KMS-11 (cell line): Measurements from ENCODE around the gene SLC26A8.
"Not testable (repeated sequence)": the region's sequence is repeated elsewhere in the genome, so short reads cannot be mapped to it uniquely, and the experiment has no call there.

Experiments used
- H2AFZ ChIP-seq: fragments of 200-600 bp; sonication (generic); 2 replicates; pipeline ENCODE4 v1.6.1; 2016; ENCODE audit warnings: antibody characterized with exemption, mixed run types, low read depth
- H3K27ac ChIP-seq: fragments of 200-600 bp; sonication (generic); 2 replicates; pipeline ENCODE4 v1.6.1; 2016; ENCODE audit warnings: mild to moderate bottlenecking, mixed run types
- H3K27me3 ChIP-seq: fragments of 200-600 bp; sonication (generic); 2 replicates; pipeline ENCODE4 v1.6.1; 2017; ENCODE audit warnings: mild to moderate bottlenecking, low read depth, mixed run types, moderate library complexity; ENCODE audit not compliant: insufficient read depth
- H3K36me3 ChIP-seq: fragments of 200-600 bp; sonication (generic); 2 replicates; pipeline ENCODE4 v1.6.1; 2017; ENCODE audit warnings: mild to moderate bottlenecking, mixed run types; ENCODE audit not compliant: insufficient read depth
- H3K4me1 ChIP-seq: fragments of 200-600 bp; sonication (generic); 2 replicates; pipeline ENCODE4 v1.6.1; 2016; ENCODE audit warnings: mild to moderate bottlenecking, low read depth, mixed run types; ENCODE audit not compliant: poor library complexity, severe bottlenecking
- H3K4me2 ChIP-seq: fragments of 200-600 bp; sonication (generic); 2 replicates; pipeline ENCODE4 v1.7.0; 2016; ENCODE audit warnings: mild to moderate bottlenecking, mixed run types
- H3K4me3 ChIP-seq: fragments of 200-600 bp; sonication (generic); IDR thresholded peaks from 2 replicates; pipeline ENCODE4 v1.6.1; 2017; ENCODE audit warnings: low read depth, low read length, mixed read lengths; ENCODE audit not compliant: insufficient read depth
- H3K79me2 ChIP-seq: fragments of 200-600 bp; sonication (generic); 2 replicates; pipeline ENCODE4 v1.6.1; 2016; ENCODE audit warnings: low read depth, mixed run types; ENCODE audit not compliant: insufficient read depth
- H3K9ac ChIP-seq: fragments of 200-600 bp; sonication (generic); 2 replicates; pipeline ENCODE4 v1.6.1; 2016; ENCODE audit warnings: mild to moderate bottlenecking, mixed run types
- H4K20me1 ChIP-seq: fragments of 200-600 bp; sonication (generic); 2 replicates; pipeline ENCODE4 v1.6.1; 2016; ENCODE audit warnings: mild to moderate bottlenecking, mixed run types; ENCODE audit not compliant: insufficient read depth
- TF ChIP-seq, protein P1 (sequence below): fragments of 200-600 bp; sonication (generic); conservative IDR thresholded peaks from 2 replicates; pipeline ENCODE4 v1.6.1; 2017; ENCODE audit warnings: low read depth, mild to moderate bottlenecking, antibody characterized with exemption, low read length, moderate library complexity, mixed read lengths

SLC26A8 gene

DNA sequence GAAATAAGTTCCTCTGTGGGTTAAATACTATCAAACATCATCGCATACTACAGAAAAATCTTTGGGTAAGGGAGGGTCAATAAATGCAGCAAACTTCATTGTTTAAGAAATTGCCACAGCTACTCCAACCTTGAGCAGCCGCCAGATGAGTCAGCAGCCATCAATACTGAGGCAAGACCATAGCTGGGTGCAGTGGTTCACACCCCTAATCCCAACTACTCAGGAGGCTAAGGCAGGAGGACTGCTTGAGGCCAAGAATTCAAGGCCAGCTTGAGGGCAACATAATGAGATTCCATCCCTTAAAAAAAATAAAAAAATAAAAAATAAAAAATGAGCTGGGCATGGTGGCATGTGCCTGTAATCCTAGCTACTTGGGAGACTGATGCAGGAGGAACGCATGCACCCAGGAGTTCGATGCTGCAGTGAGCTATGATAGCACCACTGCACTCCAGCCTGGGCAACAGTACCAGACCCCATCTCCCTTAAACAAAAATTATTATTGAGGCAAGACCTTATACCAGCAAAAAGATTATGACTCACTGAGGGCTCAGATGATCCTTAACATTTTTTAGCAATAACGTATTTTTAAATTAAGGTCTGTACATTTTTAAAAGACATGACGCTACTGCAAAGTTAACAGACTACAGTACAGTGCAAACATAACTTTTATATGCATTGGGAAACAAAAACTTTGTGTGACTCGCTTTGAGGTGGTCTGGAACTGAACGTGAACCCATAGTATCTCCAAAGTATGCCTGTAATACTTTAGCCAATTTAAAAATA lies 112.4 kb downstream of the SLC26A8 start:
- TF ChIP-seq, protein P1, sequence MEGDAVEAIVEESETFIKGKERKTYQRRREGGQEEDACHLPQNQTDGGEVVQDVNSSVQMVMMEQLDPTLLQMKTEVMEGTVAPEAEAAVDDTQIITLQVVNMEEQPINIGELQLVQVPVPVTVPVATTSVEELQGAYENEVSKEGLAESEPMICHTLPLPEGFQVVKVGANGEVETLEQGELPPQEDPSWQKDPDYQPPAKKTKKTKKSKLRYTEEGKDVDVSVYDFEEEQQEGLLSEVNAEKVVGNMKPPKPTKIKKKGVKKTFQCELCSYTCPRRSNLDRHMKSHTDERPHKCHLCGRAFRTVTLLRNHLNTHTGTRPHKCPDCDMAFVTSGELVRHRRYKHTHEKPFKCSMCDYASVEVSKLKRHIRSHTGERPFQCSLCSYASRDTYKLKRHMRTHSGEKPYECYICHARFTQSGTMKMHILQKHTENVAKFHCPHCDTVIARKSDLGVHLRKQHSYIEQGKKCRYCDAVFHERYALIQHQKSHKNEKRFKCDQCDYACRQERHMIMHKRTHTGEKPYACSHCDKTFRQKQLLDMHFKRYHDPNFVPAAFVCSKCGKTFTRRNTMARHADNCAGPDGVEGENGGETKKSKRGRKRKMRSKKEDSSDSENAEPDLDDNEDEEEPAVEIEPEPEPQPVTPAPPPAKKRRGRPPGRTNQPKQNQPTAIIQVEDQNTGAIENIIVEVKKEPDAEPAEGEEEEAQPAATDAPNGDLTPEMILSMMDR = no peak
- Histone ChIP-seq H3K4me2 (no peak overlapping the region), H3K4me1 (peaks cover 8% of the 10 kb centered on the region), H3K79me2 (peaks cover 87% of the 10 kb centered on the region), H3K9ac (no peak overlapping the region), H3K27me3 (no peaks in the 10 kb centered on the region), H3K27ac (no peak overlapping the region), H2AFZ (no peak overlapping the region), H3K36me3 (peaks cover 24% of the 10 kb centered on the region; the same call in 1 of the 2 replicates), H4K20me1 (peaks cover 8% of the 10 kb centered on the region; the same call in 1 of the 2 replicates), H3K4me3 (no peak overlapping the region)

- H4K20me1 ChIP-seq, H2AFZ ChIP-seq, H3K4me3 ChIP-seq, H3K27me3 ChIP-seq, H3K27ac ChIP-seq, H3K4me1 ChIP-seq, H3K4me2 ChIP-seq, H3K9ac ChIP-seq: not testable (repeated sequence)
- Histone ChIP-seq H3K79me2 (peaks cover 92% of the 10 kb centered on the region), H3K36me3 (peaks cover 16% of the 10 kb centered on the region; the same call in 1 of the 2 replicates)
These were observed 114.9 kb downstream of the SLC26A8 start for GRCh38 chr6:35909571-35909970.

DNA sequence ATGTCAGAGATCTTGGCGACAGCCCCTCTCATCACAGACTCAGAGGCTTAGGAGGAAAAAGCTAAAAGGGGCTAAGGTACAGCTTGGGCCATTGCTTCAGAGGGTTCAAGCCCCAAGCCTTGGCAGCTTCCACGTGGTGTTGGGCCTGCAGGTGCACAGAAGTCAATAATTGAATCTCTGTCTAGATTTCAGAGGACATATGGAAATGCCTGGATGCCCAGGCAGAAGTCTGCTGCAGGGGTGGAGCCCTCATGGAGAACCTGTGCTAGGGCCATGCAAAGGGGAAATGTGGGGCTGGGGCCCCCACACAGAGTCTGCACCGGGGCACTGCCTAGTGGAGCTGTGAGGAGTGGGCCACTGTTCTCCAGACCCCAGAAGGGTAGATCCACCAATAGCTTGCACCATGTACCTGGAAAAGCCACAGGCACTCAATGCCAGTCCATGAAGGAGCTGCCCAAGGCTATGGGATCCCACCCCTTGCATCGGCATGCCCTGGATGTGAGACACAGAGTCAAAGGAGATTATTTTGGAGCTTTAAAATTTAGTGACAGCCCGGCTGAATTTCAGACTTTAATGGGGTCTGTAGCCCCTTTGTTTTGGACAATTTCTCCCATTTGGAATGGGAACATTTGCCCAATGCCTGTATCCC lies 115.6 kb downstream of the SLC26A8 start:
- H2AFZ ChIP-seq, H3K4me3 ChIP-seq, H4K20me1 ChIP-seq, H3K4me1 ChIP-seq, H3K27ac ChIP-seq, H3K27me3 ChIP-seq, H3K4me2 ChIP-seq, H3K9ac ChIP-seq: not testable (repeated sequence)
- H3K79me2 ChIP-seq = peaks cover 93% of the 10 kb centered on the region
- peaks cover 12% of the 10 kb centered on the region; the same call in 1 of the 2 replicates for H3K36me3 ChIP-seq

DNA sequence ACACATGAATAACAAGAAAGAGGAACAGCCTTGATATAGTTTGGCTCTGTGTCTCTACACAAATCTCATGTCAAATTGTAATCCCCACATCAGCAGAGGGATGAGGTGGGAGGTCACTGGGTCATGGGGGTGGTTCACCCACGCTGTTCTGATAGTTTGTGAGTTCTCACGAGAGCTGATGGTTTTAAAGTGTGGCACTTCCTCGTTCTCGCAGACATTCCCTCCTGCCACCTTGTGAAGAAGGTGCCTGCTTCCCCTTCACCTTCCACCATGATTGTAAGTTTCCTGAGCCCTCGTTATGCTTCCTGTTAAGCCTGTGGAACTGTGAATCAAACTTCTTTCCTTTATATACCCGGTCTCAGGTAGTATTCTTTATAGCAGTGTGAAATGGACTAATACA lies 116.7 kb downstream of the SLC26A8 start:
- TF ChIP-seq, protein P1 = no peak
- Histone ChIP-seq H3K27ac (no peak overlapping the region), H4K20me1 (no peaks in the 10 kb centered on the region; the same call in 1 of the 2 replicates), H3K79me2 (peaks cover 93% of the 10 kb centered on the region), H3K4me3 (no peak overlapping the region), H3K27me3 (no peaks in the 10 kb centered on the region), H3K9ac (no peak overlapping the region), H2AFZ (no peak overlapping the region), H3K4me2 (no peak overlapping the region), H3K4me1 (peaks cover 8% of the 10 kb centered on the region), H3K36me3 (peaks cover 7% of the 10 kb centered on the region; the same call in 1 of the 2 replicates)

DNA sequence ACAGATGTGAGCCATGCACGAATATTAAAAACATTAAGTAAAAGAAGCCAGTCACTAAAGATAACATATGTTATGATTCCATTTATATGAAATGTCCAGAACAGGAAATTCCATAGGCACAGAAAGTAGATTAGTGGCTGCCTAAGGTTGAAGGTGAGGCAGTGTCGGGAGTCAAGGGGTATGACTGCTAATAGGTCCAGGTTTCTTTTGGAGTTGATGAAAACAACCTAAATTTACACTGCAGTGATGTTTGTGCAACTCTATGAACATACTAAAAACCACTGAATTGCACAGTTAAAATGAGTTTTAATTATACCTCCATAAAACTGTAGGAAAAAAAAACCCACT lies 118.0 kb downstream of the SLC26A8 start:
- H3K4me3 ChIP-seq = no peak overlapping the region
- no peaks in the 10 kb centered on the region for H3K27me3 ChIP-seq
- no peaks in the 10 kb centered on the region; the same call in 1 of the 2 replicates for H3K36me3 ChIP-seq
- no peak overlapping the region for H3K9ac ChIP-seq
- peaks cover 91% of the 10 kb centered on the region for H3K79me2 ChIP-seq
- peaks cover 8% of the 10 kb centered on the region for H3K4me1 ChIP-seq
- H2AFZ ChIP-seq = no peak overlapping the region
- no peak overlapping the region for H3K4me2 ChIP-seq
- H3K27ac ChIP-seq = no peak overlapping the region
- H4K20me1 ChIP-seq = no peaks in the 10 kb centered on the region; the same call in 1 of the 2 replicates
- TF ChIP-seq, protein P1 = no peak
